ENCODE results near the gene DLG4.

DLG4 gene

DNA sequence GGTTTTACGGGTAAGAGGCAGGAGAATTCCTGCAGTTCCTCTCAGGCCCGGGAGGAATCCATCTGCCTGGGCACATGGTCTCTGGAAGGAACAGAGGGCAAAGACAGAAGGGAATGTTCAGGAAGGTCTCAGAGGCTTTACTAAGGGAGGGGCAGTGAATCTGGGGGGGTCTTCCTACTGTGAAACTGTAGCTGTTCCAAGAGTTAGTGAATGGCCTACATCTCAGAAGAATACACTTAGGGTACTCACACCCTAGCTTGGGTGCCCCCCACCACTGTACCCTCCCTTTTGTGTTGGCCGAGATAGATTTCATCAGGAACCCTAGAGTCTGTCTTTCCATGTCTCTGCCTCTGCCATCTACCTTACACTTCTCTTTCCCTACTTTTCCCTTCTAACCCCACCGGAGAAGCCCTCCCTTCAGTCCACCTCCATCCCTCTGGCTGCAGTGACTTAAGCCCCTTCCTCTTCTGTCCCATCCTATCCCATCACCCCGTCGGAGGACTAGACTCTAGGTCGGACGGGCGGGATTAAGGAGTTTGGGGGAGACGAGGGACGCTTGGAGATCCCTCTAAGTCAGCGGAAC, 316 bp downstream of the DLG4 start:
- TF ChIP-seq EGR1 (IDR thresholded peaks at IDR 0.05) = no peak
- no peak for TF ChIP-seq TEAD4 (IDR thresholded peaks at IDR 0.05)
- TF ChIP-seq REST (IDR thresholded peaks at IDR 0.05; ENCODE audit: low read depth) = no peak
- TF ChIP-seq MAX (IDR thresholded peaks at IDR 0.05) = no peak
- no peak for TF ChIP-seq NFIC (IDR thresholded peaks at IDR 0.05)
- TF ChIP-seq TAF1 (IDR thresholded peaks at IDR 0.05; ENCODE audit: low read depth) = no peak
- TF ChIP-seq CREB1 (IDR thresholded peaks at IDR 0.05; ENCODE audit: low read depth) = no peak
- TF ChIP-seq EP300 (IDR thresholded peaks at IDR 0.05; ENCODE audit: borderline replicate concordance) = no peak
- TF ChIP-seq FOXM1 (IDR thresholded peaks at IDR 0.05; ENCODE audit: borderline replicate concordance, low read depth) = no peak
- TF ChIP-seq YY1 (IDR thresholded peaks at IDR 0.05; ENCODE audit: low read depth) = no peak
- TF ChIP-seq, protein P1, sequence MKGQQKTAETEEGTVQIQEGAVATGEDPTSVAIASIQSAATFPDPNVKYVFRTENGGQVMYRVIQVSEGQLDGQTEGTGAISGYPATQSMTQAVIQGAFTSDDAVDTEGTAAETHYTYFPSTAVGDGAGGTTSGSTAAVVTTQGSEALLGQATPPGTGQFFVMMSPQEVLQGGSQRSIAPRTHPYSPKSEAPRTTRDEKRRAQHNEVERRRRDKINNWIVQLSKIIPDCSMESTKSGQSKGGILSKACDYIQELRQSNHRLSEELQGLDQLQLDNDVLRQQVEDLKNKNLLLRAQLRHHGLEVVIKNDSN (IDR thresholded peaks at IDR 0.05) = no peak
- no peak for TF ChIP-seq ZBTB7A (IDR thresholded peaks at IDR 0.05; ENCODE audit: low read depth)
- no peak for TF ChIP-seq CEBPB (IDR thresholded peaks at IDR 0.05)

- TF ChIP-seq CREB1 (IDR thresholded peaks at IDR 0.05; ENCODE audit: low read depth) = no peak
- TF ChIP-seq EP300 (IDR thresholded peaks at IDR 0.05; ENCODE audit: borderline replicate concordance) = no peak
- TF ChIP-seq MAX (IDR thresholded peaks at IDR 0.05) = no peak
- no peak for TF ChIP-seq REST (IDR thresholded peaks at IDR 0.05; ENCODE audit: low read depth)
These were observed 878 bp downstream of the DLG4 start for GRCh38 chr17:7218758-7219157.

- TF ChIP-seq REST (IDR thresholded peaks at IDR 0.05; ENCODE audit: low read depth) (no peak), CEBPB (IDR thresholded peaks at IDR 0.05) (no peak), CREB1 (IDR thresholded peaks at IDR 0.05; ENCODE audit: low read depth) (no peak), TEAD4 (IDR thresholded peaks at IDR 0.05) (no peak), FOXM1 (IDR thresholded peaks at IDR 0.05; ENCODE audit: borderline replicate concordance, low read depth) (no peak), EP300 (IDR thresholded peaks at IDR 0.05; ENCODE audit: borderline replicate concordance) (no peak), EGR1 (IDR thresholded peaks at IDR 0.05) (no peak), NFIC (IDR thresholded peaks at IDR 0.05) (no peak), TAF1 (IDR thresholded peaks at IDR 0.05; ENCODE audit: low read depth) (no peak), TCF12 (IDR thresholded peaks at IDR 0.05; ENCODE audit: low read depth) (no peak), MAX (IDR thresholded peaks at IDR 0.05) (no peak), RAD21 (IDR thresholded peaks at IDR 0.05; ENCODE audit: low read depth) (no peak)
- TF ChIP-seq, protein P1 (IDR thresholded peaks at IDR 0.05) = no peak
These were observed 1.5 kb downstream of the DLG4 start for GRCh38 chr17:7218166-7218565.

DNA sequence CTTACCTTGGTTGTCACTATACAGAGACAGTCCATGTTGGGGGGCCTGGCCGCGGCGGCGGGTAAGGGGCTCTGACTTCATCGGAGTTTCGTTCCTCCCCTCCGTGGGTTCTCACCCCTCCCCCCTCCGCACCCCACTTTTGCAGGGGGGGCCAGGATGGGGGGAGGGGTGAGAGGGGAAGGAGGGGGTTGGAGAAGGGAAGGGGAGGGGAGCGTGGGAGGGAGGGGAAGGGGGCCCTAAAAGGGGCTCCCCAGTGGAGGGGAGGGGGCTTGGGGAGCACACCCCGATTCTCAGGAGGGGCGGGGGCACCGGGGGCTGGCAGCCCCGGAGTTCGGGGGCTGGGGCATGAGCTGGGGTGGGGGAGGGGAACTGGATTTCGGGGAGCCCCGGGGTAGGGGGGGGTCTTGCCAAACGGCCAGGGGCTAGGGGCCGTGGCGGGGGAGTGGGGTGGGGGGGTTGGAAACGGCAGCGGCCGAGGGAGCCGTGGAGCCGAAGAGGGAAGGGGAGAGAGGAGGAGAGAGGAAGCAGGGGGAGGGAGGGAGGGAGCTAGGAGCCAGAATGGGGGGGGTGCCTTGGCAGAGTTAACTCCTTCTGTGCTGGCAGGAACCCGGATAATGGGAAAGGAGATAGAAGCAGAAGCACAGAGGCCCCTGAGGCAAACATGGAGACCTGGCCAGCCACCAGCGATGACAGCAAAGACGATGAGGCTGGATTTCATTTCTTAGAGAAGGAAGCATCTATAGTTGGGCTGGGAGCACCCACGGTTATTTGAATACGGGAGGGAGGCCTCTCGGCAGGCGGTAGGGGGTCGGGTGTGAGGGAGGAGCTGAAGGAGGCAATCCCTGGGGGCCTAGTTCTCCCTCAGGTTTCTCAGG, 2.3 kb downstream of the DLG4 start:
- no peak for TF ChIP-seq MAX (IDR thresholded peaks at IDR 0.05)
- TF ChIP-seq ZBTB7A (IDR thresholded peaks at IDR 0.05; ENCODE audit: low read depth) = no peak
- TF ChIP-seq TEAD4 (IDR thresholded peaks at IDR 0.05) = no peak
- no peak for TF ChIP-seq EGR1 (IDR thresholded peaks at IDR 0.05)
- no peak for TF ChIP-seq TCF12 (IDR thresholded peaks at IDR 0.05; ENCODE audit: low read depth)
- TF ChIP-seq, protein P1 (IDR thresholded peaks at IDR 0.05) = no peak
- TF ChIP-seq YY1 (IDR thresholded peaks at IDR 0.05; ENCODE audit: low read depth) = no peak
- no peak for TF ChIP-seq REST (IDR thresholded peaks at IDR 0.05; ENCODE audit: low read depth)
- no peak for TF ChIP-seq EP300 (IDR thresholded peaks at IDR 0.05; ENCODE audit: borderline replicate concordance)
- TF ChIP-seq CEBPB (IDR thresholded peaks at IDR 0.05) = no peak
- TF ChIP-seq CREB1 (IDR thresholded peaks at IDR 0.05; ENCODE audit: low read depth) = no peak
- TF ChIP-seq NFIC (IDR thresholded peaks at IDR 0.05) = no peak
- TF ChIP-seq TAF1 (IDR thresholded peaks at IDR 0.05; ENCODE audit: low read depth) = no peak
- no peak for TF ChIP-seq FOXM1 (IDR thresholded peaks at IDR 0.05; ENCODE audit: borderline replicate concordance, low read depth)
- no peak for TF ChIP-seq RAD21 (IDR thresholded peaks at IDR 0.05; ENCODE audit: low read depth)

Data from Ishikawa (cell line).